WTC11 (cell line): ENCODE data around the gene EXOC4.
"Not testable (repeated sequence)": the region's sequence is repeated elsewhere in the genome, so short reads cannot be mapped to it uniquely, and the experiment has no call there.

Experiments
- CTCF ChIP-seq: fragments of 200-600 bp; IDR thresholded peaks from 2 replicates; pipeline ENCODE4 v1.8.0; 2022; ENCODE audit warnings: antibody characterized with exemption
- JUN ChIP-seq: sonication (generic); formaldehyde crosslinking; IDR thresholded peaks from 2 replicates; pipeline ENCODE4 v1.8.0; 2023; ENCODE audit warnings: mild to moderate bottlenecking, missing genetic modification reagents
- KAT7 ChIP-seq: sonication (generic); formaldehyde crosslinking; IDR thresholded peaks from 2 replicates; pipeline ENCODE4 v1.8.1; 2023; ENCODE audit warnings: missing genetic modification reagents, mild to moderate bottlenecking, borderline replicate concordance
- MLX ChIP-seq: sonication (generic); formaldehyde crosslinking; IDR thresholded peaks from 2 replicates; pipeline ENCODE4 v1.8.1; 2023; ENCODE audit warnings: mild to moderate bottlenecking, missing genetic modification reagents, moderate library complexity
- SP1 ChIP-seq: sonication (generic); formaldehyde crosslinking; conservative IDR thresholded peaks from 2 replicates; pipeline ENCODE4 v1.8.1; 2022; ENCODE audit warnings: missing genetic modification reagents

DNA sequence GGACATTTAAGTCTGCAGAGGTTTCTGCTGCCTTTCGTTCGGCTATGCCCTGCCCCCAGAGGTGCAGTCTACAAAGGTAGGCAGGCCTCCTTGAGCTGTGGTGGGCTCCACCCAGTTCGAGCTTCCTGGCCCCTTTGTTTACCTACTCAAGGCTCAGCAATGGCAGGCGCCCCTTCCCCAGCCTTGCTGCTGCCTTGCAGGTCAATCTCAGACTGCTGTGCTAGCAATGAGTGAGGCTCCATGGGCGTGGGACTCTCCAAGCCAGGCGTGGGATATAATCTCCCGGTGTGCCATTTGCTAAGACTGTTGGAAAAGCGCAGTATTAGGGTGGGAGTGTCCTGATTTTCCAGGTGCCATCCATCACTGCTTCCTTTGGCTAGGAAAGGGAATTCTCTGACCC is 73.9 kb downstream of the EXOC4 start:
- not testable (repeated sequence) for TF ChIP-seq SP1; CTCF; JUN (CRISPR knock-in tag); KAT7 (CRISPR knock-in tag); MLX
